K562 (cell line): ENCODE measurements around the gene ECSCR. TPM values are rescaled to one million over a fixed set of nuclear protein-coding genes. Genes with fewer than 3 reads are reported as not detected.

Source experiments
- FOSL1 ChIP-seq: fragments of 200-800 bp; sonication (Bioruptor generic); conservative IDR thresholded peaks from 2 replicates; pipeline ENCODE4 v1.6.1; 2016; ENCODE audit warnings: missing genetic modification characterization, missing compliant biosample characterization
- FOXA1 ChIP-seq: fragments of 450-650 bp; IDR thresholded peaks from 2 replicates; pipeline ENCODE4 v1.6.1; 2016; ENCODE audit warnings: mild to moderate bottlenecking, borderline replicate concordance
- HDAC2 ChIP-seq: fragments of 450-650 bp; IDR thresholded peaks from 2 replicates; pipeline ENCODE4 v1.6.1; 2016; ENCODE audit warnings: mild to moderate bottlenecking
- ILK ChIP-seq: fragments of 450-650 bp; IDR thresholded peaks from 2 replicates; pipeline ENCODE4 v1.6.1; 2016; ENCODE audit warnings: missing genetic modification characterization, low read depth, mild to moderate bottlenecking, missing compliant biosample characterization, moderate library complexity, borderline replicate concordance
- JUND ChIP-seq, 2 experiments: IDR thresholded peaks; 2 replicates in 1 of 2; 3 replicates in 1 of 2; pipeline ENCODE4 v1.6.1; 2011; ENCODE audit warnings: borderline replicate concordance in 2 of 2, low read depth in 2 of 2, low read length in 2 of 2, improper control_type of control experiment in 1 of 2, missing biosample characterization in 1 of 2, missing genetic modification characterization in 1 of 2, missing genetic modification reagents in 1 of 2
- KDM5B ChIP-seq: fragments of 200-600 bp; sonication (generic); IDR thresholded peaks from 2 replicates; pipeline ENCODE4 v1.6.1; 2012; ENCODE audit warnings: low read depth, mild to moderate bottlenecking, moderate library complexity, low read length, control low read depth, inconsistent platforms; ENCODE audit not compliant: insufficient replicate concordance
- KLF13 ChIP-seq: fragments of 450-650 bp; IDR thresholded peaks from 2 replicates; pipeline ENCODE4 v1.6.1; 2016; ENCODE audit warnings: missing genetic modification characterization, low read depth, mild to moderate bottlenecking, missing compliant biosample characterization, moderate library complexity, borderline replicate concordance
- LARP7 ChIP-seq: fragments of 450-650 bp; IDR thresholded peaks from 2 replicates; pipeline ENCODE4 v1.6.1; 2016
- MTA1 ChIP-seq: fragments of 450-650 bp; IDR thresholded peaks from 2 replicates; pipeline ENCODE4 v1.6.1; 2017; ENCODE audit warnings: borderline replicate concordance
- NR2F6 ChIP-seq: fragments of 450-650 bp; formaldehyde crosslinking; IDR thresholded peaks from 2 replicates; pipeline ENCODE4 v1.4.0; 2020; ENCODE audit warnings: mild to moderate bottlenecking
- SMAD4 ChIP-seq: fragments of 250-450 bp; sonication (Bioruptor Pico); conservative IDR thresholded peaks from 2 replicates; pipeline ENCODE4 v1.8.0; 2021; ENCODE audit warnings: inconsistent platforms, mild to moderate bottlenecking, moderate library complexity
- TAL1 ChIP-seq: fragments of 450-650 bp; IDR thresholded peaks from 2 replicates; pipeline ENCODE4 v1.6.1; 2016; ENCODE audit warnings: mild to moderate bottlenecking
- TCFL5 ChIP-seq: fragments of 250-450 bp; sonication (Bioruptor Pico); conservative IDR thresholded peaks from 2 replicates; pipeline ENCODE4 v1.6.1; 2021; ENCODE audit warnings: mild to moderate bottlenecking, moderate library complexity, matching md5 sums
- XRCC4 ChIP-seq: IDR thresholded peaks from one replicate; pipeline ENCODE4 v1.6.1; 2011; ENCODE audit not compliant: insufficient read depth, insufficient read length; ENCODE audit errors: extremely low read depth
- YY1 ChIP-seq, 3 experiments: IDR thresholded peaks; 2 replicates each; pipeline ENCODE4 v1.6.1; 2011; ENCODE audit warnings: low read length in 2 of 3, mild to moderate bottlenecking in 2 of 3, moderate library complexity in 2 of 3, borderline replicate concordance in 1 of 3, control low read depth in 1 of 3, low read depth in 1 of 3; ENCODE audit not compliant: insufficient read depth in 3 of 3, insufficient replicate concordance in 2 of 3, control insufficient read depth in 1 of 3, insufficient read length in 1 of 3; ENCODE audit errors: extremely low read depth in 1 of 3
- ZFP1 ChIP-seq: fragments of 450-650 bp; formaldehyde crosslinking; IDR thresholded peaks from 2 replicates; pipeline ENCODE4 v1.4.0; 2020; ENCODE audit warnings: mild to moderate bottlenecking, mixed read lengths
- ZNF23 ChIP-seq: fragments of 250-450 bp; sonication (Bioruptor Pico); IDR thresholded peaks from 2 replicates; pipeline ENCODE4 v1.4.0; 2020; ENCODE audit warnings: mild to moderate bottlenecking
- polyA plus RNA-seq, 8 experiments: library from polyadenylated mRNA; depleted of rRNA in 4 of 8; stranded (reverse) in 5 of 8; unstranded in 3 of 8; fragments of >200 nt; fragmentation: Nextera tagmentation in 2 of 8; fragmentation: Illumina TruSeq in 1 of 8; extraction: Ambion mirVana in 2 of 8; extraction: Trizol in 1 of 8; gene quantifications; 2 replicates each; pipeline versions ENCODE4 v1.2.1 to v1.2.3, GENCODE V29; 2011 to 2014; ENCODE audit warnings: inconsistent platforms in 1 of 8, missing spikeins in 1 of 8
- total RNA-seq, 7 experiments: library from RNA; depleted of rRNA in 6 of 7; stranded (reverse); fragments of >200 nt in 6 of 7; fragmentation: Illumina TruSeq in 2 of 7; extraction: Trizol in 2 of 7; gene quantifications; 2 replicates each; pipeline versions ENCODE4 v1.2.1 to v1.2.3, GENCODE V29; 2011 to 2021; ENCODE audit warnings: low replicate concordance in 1 of 7
- TF ChIP-seq, protein P1 (sequence below), 2 experiments: fragments of 150-350 bp in 1 of 2; IDR thresholded peaks; 2 replicates each; pipeline ENCODE4 v1.6.1; 2012 to 2016; ENCODE audit warnings: low read depth in 2 of 2, low read length in 2 of 2, mild to moderate bottlenecking in 1 of 2, moderate library complexity in 1 of 2
- TF ChIP-seq, protein P2 (sequence below): fragments of 200-400 bp; formaldehyde crosslinking; IDR thresholded peaks from 2 replicates; pipeline ENCODE4 v1.6.1; 2017; ENCODE audit warnings: mild to moderate bottlenecking, low read depth, low read length, moderate library complexity

The ECSCR gene
- total and polyA plus RNA-seq, 9 of the 15 experiments (the other 6 are each of a cell fraction or from before 2014, with no cell fraction given), result 0.10 to 0.25 (median 0.13) TPM; not detected in 6

DNA sequence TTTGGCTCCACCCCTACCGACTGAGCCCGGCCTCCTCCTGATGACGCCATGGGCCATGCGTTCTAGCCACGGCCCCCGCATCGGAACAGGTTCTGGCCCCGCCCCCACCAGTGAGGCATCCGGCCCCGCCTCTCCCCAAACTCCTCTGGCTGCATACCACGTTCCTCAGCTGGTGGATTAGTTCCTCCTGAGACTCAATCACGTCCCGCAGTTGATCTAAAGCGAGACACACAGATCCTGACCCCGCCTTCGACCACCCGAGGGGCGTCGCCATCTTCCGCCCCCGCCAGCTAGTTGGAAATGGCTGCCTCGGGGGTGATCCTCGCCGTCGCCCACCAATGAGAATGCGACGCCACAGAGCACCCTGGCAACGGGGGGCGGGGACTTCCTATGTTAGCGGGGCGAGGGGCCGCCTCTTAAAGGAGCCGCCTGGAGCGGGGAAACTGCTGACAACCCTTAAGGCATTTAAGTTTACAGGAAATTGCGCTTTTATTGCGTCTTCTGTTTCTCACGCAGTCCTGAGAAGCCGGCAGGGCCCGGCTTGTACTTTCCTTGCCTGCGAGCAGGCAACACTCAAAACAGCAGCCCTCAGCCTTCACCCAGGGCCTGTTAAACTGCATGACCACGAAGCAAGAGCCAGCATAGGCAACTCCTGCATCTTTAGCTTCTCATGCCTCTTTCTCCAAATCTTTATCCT, 58.6 kb downstream of the ECSCR start, which contains the start of gene SPATA24 (continued):
- TF ChIP-seq JUND (IDR thresholded peaks at IDR 0.05; ENCODE audit: borderline replicate concordance, low read depth, low read length) (peak; percentile 81), JUND (tag; IDR thresholded peaks at IDR 0.05; ENCODE audit: borderline replicate concordance, low read depth, low read length) (no peak; the same call in 2 of the 3 replicates), TCFL5 (no peak), ILK (tag) (no peak), MTA1 (peak; percentile 83), ZFP1 (no peak), TAL1 (no peak), KLF13 (0 out of 2 replicates have a peak, but pooled peaks have one; percentile 68), LARP7 (no peak), SMAD4 (CRISPR knock-in tag) (0 out of 2 replicates have a peak, but pooled peaks have one; percentile 29), KDM5B (no peak), ZNF23 (CRISPR knock-in tag) (no peak), HDAC2 (peak; percentile 94), FOXA1 (no peak), XRCC4 (no peak), FOSL1 (tag) (peak; percentile 32; the same call in 1 of the 2 replicates), NR2F6 (CRISPR knock-in tag) (no peak), YY1 (IDR thresholded peaks at IDR 0.05; ENCODE audit: borderline replicate concordance in 1 of 3, control insufficient read depth in 1 of 3, extremely low read depth in 1 of 3, insufficient read depth in 3 of 3, insufficient read length in 1 of 3, insufficient replicate concordance in 2 of 3, low read depth in 1 of 3, low read length in 2 of 3) (peak; percentile 80 to 96 (median 96))
- TF ChIP-seq, protein P1, sequence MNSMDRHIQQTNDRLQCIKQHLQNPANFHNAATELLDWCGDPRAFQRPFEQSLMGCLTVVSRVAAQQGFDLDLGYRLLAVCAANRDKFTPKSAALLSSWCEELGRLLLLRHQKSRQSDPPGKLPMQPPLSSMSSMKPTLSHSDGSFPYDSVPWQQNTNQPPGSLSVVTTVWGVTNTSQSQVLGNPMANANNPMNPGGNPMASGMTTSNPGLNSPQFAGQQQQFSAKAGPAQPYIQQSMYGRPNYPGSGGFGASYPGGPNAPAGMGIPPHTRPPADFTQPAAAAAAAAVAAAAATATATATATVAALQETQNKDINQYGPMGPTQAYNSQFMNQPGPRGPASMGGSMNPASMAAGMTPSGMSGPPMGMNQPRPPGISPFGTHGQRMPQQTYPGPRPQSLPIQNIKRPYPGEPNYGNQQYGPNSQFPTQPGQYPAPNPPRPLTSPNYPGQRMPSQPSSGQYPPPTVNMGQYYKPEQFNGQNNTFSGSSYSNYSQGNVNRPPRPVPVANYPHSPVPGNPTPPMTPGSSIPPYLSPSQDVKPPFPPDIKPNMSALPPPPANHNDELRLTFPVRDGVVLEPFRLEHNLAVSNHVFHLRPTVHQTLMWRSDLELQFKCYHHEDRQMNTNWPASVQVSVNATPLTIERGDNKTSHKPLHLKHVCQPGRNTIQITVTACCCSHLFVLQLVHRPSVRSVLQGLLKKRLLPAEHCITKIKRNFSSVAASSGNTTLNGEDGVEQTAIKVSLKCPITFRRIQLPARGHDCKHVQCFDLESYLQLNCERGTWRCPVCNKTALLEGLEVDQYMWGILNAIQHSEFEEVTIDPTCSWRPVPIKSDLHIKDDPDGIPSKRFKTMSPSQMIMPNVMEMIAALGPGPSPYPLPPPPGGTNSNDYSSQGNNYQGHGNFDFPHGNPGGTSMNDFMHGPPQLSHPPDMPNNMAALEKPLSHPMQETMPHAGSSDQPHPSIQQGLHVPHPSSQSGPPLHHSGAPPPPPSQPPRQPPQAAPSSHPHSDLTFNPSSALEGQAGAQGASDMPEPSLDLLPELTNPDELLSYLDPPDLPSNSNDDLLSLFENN (IDR thresholded peaks at IDR 0.05; ENCODE audit: low read depth in 2 of 2, low read length in 2 of 2), result no peak
- TF ChIP-seq, protein P2, sequence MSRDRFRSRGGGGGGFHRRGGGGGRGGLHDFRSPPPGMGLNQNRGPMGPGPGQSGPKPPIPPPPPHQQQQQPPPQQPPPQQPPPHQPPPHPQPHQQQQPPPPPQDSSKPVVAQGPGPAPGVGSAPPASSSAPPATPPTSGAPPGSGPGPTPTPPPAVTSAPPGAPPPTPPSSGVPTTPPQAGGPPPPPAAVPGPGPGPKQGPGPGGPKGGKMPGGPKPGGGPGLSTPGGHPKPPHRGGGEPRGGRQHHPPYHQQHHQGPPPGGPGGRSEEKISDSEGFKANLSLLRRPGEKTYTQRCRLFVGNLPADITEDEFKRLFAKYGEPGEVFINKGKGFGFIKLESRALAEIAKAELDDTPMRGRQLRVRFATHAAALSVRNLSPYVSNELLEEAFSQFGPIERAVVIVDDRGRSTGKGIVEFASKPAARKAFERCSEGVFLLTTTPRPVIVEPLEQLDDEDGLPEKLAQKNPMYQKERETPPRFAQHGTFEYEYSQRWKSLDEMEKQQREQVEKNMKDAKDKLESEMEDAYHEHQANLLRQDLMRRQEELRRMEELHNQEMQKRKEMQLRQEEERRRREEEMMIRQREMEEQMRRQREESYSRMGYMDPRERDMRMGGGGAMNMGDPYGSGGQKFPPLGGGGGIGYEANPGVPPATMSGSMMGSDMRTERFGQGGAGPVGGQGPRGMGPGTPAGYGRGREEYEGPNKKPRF, result no peak
